ENCODE results near the gene SOWAHC. TPM values are rescaled to one million over a fixed set of nuclear protein-coding genes. Genes with fewer than 3 reads are reported as not detected.
"Not testable (repeated sequence)": the region's sequence is repeated elsewhere in the genome, so short reads cannot be mapped to it uniquely, and the experiment has no call there.

SOWAHC gene
- total RNA-seq, 1 donor from 2014 or later = 2.7 TPM

DNA sequence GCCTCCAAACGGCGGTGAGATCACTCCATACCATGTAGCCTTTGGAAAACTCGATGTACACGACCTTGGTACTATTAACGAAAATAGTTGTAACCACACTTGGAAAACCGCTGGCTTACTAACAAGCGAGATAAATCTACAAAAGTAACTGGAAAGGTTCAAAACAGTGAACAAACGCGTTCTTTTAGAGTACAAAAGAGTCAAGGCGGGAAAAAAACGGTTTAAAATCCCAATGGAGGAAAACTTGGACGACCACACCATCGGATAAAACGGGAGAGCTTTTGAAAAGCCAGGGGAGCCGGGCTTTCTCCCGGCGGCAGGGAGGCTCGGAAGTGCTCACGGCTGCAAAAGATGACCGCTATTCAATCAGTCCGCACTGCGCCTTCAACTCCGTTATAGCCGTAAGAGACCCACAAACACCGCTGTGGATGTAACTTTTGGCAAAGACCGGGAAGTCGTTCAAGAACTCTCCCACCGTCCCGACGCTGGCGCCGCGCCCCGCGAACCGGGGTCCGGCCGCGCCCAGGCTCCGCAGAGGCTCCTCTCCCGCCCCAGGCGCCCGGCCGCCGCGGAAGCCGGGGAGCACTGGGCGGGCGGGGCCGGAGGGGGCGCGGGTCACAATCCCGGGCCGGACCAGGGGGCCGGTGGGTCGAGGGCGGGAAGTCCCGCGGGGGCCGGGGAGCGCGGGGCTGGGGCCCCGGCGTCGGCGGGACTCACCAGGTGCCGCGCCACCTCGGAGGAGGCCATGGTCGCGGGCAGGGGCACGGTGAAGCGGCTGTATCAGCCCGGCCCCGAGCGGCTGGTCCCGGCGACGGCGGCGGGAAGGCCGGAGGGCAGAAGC lies 863 bp upstream of the SOWAHC start:
- intact Hi-C loops (cut with DNase I) = no loop called here
- ATAC-seq (ENCODE audit: poor library complexity) (peak; percentile 55), DNase-seq (peak; percentile 85)

DNA sequence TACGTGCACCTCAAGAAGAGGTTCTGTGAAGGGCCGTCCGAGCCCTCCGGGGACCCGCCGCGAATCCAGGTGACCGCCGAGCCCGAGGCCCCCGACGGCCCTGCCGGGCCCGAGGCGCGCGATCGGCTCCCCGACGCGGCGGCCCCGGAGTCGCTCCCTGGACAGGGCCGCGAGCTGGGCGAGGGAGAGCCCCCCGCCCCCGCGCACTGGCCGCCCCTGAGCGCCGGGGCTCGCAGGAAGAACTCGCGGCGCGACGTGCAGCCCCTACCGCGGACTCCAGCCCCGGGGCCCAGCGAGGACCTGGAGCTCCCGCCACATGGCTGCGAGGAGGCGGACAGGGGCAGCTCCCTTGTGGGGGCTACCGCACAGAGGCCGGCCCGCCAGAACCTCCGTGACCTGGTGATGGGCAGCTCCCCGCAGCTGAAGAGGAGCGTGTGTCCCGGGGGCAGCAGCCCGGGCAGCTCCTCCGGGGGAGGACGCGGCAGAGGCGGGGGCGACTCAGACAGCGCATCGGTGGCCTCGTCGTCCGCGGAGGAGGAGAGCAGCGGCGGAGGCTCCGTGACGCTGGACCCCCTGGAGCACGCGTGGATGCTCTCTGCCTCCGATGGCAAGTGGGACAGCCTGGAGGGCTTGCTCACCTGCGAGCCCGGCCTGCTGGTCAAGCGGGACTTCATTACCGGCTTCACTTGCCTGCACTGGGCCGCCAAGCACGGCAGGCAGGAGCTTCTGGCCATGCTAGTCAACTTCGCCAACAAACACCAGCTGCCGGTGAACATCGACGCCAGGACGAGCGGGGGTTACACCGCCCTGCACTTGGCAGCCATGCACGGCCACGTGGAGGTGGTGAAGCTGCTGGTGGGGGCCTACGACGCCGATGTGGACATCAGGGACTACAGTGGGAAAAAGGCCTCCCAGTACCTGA lies 812 bp downstream of the SOWAHC start:
- intact Hi-C loops (cut with DNase I) = no loop called here
- DNase-seq = peak; percentile 45
- ATAC-seq (ENCODE audit: poor library complexity) = no peak

DNA sequence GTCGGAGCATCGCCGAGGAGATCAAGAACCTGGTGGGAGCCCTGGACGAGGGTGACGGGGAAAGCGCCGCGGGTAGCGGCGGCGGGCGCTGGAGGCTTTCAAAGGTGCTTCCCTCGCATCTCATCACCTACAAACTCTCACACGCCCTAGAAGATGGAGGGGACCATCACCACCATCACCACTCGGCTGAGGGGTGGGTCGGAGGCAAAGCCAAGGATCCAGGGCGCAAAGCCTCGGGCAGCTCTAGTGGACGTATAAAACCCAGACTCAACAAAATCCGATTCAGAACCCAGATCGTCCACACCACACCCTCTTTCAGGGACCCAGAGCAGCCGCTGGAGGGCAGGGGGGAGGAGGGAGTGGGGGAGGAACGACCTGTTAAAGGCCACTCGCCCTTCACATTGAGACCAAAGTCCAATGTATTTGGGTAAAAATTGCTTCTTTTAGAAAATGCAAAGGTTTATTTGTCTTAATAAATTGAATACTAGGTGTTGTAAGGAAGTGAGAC lies 1.5 kb downstream of the SOWAHC start:
- no peak for DNase-seq
- ATAC-seq (ENCODE audit: poor library complexity) = no peak
- intact Hi-C loops (cut with DNase I) = no loop called here

DNA sequence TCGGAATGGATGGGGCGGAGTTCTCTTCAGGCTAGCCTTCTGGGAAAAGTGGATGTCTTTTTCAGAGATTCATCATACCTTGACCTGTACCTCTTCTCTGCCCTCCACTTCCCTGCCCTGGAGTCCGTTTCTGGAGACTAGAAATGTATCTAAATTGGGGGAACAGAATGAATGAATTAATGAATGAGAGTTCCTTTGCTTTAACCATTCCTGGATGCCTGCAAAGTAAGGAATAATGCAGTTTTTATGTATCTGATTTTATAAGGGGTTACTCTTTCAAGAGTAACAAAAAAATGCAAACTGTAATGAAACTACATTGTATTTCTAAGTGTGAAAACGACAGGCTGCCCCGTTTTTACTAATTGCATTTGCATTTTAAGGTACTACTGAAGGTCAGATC lies 2.0 kb downstream of the SOWAHC start:
- intact Hi-C loops (cut with DNase I) = no loop called here
- DNase-seq (no peak), ATAC-seq (ENCODE audit: poor library complexity) (no peak)

DNA sequence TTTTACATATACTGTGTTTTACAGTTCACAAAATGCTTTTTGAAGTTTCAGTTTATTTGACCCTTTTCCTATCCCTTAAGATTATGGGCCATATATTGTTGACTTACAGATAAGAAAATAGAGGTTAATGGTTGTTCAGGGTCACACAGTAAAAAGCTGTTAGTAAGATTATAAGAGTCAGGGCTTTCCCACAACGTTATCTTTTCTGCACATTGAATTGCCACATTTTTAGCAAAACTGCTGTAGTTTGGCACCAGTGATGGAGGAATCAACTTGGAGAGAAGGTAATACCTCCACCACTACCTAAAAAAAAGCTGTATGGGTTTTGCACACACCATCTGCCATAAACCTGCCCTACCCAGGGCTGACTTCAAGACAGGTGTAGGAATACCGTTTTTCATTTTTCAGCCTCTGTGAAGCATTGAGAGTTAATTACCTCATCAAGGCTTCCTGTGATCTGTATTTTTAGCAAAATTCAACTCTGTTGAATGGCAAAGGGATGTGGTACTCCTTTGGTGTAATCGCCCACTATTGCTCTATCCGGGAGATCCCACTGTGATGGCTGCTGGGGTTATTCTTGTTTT lies 5.0 kb downstream of the SOWAHC start:
- ATAC-seq (ENCODE audit: poor library complexity) = no peak
- intact Hi-C loops (cut with DNase I) = no loop called here
- no peak for DNase-seq

DNA sequence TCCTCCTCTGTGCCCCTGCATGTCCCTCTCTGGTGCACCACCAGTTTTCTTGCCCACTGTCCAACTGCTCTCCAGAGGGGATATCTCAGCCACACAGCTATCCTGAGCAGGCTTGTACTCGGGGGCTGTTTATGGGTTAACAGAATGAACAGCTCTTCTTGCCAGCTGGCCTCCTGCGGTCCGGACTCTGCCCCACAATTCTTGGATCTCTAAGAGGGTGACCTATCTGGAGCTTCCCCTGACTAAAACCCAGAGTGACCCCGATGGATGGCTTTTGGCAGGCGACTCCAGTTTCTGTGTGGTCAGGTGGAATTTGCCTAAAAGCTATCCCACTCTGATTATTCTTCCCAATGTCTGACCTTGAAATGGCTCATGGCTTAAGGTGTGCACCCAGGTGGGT lies 9.1 kb downstream of the SOWAHC start:
- intact Hi-C loops (cut with DNase I) = no loop called here
- ATAC-seq (ENCODE audit: poor library complexity) = no peak
- DNase-seq = no peak

DNA sequence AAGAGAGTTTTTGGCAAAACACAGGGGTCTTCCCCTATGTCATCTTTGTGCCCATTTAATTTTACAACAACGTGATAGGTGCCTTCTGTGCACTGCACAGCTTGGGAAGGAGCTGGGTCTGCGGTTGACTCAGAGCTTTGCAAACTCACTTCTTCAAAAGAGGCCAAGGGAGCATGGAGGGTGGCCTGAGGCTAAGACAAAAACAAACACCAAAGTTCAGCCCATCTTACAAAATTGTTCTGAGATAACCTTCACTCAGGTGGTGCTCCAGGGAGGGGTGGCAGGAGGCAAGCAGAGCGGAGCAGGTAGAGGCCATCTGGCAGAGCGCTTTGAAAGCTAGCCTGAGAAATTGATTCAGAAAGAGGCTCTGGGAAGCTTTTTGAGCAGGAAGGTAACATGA lies 9.8 kb downstream of the SOWAHC start:
- intact Hi-C loops (cut with DNase I) = no loop called here
- ATAC-seq (ENCODE audit: poor library complexity) = no peak
- no peak for DNase-seq

DNA sequence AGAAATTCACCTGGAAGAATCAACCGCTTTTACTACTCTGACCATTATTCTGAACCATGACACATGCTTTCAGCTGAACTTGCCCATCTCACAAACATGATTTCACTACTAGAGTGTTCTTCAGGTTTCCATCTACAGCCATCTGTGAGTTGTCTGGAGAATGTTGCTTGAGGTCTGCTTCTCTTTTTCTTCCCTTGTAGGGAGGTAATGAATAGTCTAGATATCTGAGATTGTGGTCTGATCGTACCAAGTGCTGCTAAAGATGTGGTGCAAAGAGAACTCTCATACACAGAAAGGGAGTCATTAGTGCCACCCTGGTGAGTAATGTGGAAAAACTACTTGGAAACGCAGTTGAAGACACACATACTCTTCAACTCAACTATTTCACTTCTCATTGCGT lies 10.2 kb downstream of the SOWAHC start:
- ATAC-seq (ENCODE audit: poor library complexity) = no peak
- DNase-seq = no peak
- intact Hi-C loops (cut with DNase I) = no loop called here

DNA sequence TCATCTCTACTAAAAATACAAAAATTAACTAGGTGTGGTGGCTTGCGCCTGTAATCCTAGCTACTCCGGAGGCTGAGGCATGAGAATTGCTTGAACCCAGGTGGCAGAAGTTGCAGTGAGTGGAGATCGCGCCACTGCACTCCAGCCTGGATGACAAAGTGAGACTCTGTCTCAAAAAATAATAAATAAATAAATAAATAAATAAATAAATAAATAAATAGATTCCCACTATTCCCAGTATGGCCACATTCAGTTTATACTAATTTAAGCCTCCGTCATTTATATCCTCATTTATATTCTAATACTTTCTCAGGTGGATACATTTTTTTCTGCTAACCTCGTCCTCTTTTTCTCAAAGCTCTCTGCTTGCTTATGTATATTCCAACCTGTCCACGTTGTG lies 14.2 kb downstream of the SOWAHC start:
- ATAC-seq (ENCODE audit: poor library complexity); DNase-seq; intact Hi-C loops (cut with DNase I): not testable (repeated sequence)

DNA sequence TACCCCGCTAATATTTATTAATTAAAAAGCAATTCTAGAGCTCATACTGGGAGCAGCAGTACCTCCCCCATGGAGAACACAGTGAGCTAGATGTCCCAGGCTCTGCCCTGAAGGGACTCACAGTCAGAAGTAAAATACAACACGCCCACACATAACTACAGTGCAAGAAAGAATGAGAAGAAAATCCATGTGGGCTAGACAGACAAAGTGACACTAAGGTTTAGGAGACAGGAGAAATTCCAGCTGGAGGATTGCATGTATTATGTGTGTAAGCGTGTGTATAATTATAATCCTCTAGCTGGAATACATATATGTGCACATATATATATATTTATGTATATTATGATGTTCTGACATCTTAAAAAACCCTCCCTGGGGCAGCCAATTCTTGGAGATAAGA lies 15.7 kb downstream of the SOWAHC start:
- DNase-seq (no peak), ATAC-seq (ENCODE audit: poor library complexity) (no peak)
- intact Hi-C loops (cut with DNase I) = no loop called here

DNA sequence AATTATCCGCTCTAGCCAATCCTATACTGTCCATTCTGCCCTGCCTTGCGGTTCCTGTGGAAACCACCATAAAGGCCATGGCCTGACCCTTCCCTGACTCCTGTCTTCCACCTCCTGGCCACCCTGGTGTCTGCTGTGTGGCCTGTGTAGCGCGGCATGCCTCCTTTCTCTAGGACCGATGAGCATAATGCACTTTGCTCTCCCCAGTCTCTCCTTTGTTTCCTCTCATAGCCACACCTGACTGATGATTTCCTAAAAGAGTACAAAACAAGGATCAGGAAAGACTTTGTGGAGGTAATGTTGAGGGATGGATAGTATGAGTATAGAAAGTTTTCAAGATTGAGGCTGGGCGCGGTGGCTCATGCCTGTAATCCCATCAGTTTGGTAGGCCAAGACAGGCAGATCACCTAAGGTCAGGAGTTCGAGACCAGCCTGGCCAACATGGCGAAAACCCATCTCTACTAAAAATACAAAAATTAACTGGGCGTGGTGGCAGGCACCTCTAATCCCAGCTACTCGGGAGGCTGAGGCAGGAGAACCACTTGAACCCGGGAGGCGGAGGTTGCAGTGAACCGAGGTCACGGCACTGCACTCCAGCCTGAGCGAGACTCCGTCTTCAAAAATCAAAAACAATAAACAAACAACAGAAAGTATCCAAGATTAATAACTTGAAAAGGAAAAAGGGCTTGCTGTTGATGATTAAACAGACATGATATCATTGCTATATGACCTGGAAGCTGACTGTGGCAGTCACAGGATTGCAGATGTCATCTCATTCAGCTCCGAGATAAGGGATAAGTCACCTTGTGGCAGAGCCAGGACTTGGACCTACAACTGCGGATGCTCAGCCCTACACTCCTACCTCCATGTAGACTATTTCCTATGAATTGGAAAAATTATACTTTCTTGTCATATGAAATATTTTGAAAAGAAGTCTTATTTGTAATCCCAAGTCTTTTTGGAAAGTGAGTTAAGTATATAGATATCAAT lies 16.6 kb downstream of the SOWAHC start:
- DNase-seq (no peak), ATAC-seq (ENCODE audit: poor library complexity) (no peak)
- intact Hi-C loops (cut with DNase I) = no loop called here

DNA sequence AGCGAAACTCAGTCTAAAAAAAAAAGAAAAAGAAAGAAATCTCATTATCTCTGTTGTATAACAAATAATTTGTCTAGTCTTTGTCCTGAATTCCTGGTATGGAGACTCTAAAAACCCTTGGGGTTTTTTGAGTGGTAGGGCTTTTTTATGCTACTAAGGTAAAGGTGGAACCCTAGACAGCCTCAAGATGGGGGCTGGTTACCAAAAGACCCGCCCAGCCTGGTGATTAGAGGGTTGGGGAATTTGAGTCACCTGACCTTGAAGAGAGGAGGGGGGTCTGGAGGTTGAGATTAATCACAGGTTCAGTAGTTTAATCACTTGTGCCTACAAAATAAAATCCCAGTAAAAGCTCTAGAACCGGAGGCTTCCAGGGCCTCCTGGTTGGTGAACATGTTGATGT lies 17.6 kb downstream of the SOWAHC start:
- intact Hi-C loops (cut with DNase I) = no loop called here
- ATAC-seq (ENCODE audit: poor library complexity) (no peak), DNase-seq (no peak)

DNA sequence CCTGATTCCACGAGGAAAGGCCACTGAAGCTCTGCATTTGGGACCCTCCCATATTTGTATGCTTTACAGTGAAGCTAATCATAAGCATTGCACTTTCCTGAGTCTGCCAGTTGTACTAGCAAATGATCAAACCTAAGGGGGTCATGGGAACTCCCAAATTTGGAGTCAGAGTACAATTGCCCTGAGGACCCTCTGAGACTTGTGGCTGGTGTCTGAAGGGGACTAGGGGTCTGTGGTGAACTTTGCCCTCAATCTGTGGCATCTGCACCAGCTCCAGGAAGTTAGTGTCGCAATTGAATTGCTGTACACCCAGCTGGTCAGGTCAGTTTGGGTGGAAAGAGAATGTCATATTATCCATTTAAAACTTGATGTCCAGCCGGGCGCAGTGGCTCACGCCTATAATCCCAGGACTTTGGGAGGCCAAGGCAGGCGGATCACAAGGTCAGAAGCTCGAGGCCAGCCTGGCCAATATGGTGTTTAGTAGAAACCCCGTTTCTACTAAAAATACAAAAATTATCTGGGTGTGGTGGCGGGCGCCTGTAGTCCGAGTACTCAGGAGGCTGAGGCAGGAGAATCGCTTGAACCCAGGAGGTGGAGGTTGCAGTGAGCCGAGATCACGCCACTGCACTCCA lies 18.1 kb downstream of the SOWAHC start:
- intact Hi-C loops (cut with DNase I) = no loop called here
- ATAC-seq (ENCODE audit: poor library complexity) = no peak

DNA sequence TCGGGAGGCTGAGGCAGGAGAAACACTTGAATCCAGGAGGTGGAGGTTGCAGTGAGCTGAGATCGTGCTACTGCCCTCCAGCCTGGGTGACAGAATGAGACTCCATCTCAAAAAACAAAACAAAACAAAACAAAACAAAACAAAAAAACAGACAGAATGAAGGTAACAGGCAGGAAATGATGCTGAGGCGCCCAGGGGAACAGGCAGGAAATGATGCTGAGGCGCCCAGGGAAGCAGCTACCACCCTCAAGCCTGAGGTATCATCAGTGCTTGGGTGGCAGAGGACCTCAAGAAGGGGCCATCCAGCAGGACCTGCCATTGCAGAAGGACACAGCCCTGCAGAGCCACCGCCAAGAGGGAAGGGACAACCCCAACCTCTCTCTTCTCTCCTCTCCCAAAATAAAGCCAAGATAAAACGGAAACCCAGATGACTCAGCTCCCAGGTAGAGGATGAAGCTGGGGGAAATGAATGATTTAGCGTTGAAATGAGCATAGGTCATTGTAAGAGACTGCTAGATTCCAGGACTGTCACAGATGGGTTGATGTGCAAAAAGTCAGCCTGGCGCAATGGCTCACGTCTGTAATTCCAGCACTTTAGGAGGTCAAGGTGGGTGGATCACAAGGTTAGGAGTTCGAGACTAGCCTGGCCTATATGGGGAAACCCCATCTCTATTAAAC lies 19.3 kb downstream of the SOWAHC start:
- DNase-seq = no peak
- intact Hi-C loops (cut with DNase I) = no loop called here
- ATAC-seq (ENCODE audit: poor library complexity) = no peak

More for the DNA sequence above, 18.1 kb downstream of the SOWAHC start:
- DNase-seq = no peak

DNA sequence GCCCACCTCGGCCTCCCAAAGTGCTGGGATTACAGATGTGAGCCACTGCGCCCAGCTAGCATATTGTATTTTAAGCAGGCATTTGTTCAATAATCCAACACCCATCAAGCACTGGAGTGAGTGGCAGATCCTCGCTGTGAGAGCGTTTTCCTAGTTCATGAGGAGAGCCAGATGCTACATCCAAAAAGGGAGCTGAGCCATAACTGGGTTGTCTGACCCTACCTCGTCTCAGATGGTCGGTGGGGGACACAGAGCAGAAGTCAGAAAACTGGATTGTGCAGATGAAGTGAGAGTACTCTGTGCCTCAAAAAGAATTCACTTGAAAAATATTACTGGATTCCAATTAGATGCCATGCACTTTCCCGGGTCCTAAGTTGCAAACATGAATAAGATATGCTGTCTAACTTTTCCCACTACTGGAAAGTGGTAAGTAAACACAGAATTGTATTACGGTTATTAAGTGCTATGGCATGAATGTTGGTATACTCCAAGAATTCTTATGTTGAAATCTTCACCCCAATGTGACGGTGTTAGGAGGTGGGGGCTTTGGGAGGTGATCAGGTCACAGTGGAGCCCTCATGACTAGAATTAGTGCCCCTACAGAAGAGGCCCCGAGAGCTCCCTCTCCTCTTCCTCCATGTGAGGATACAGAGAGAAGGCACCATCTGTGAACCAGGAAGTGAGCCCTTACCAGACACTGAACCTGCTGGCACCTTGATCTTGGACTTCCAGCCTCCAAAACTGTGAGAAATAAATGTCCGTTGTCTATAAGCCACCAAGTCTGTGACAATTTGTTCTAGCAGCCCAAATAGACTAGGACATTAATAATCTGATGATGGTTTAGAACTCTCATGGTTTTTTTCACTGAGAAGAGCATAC lies 21.5 kb downstream of the SOWAHC start:
- intact Hi-C loops (cut with DNase I) = no loop called here
- DNase-seq (no peak), ATAC-seq (ENCODE audit: poor library complexity) (no peak)

DNA sequence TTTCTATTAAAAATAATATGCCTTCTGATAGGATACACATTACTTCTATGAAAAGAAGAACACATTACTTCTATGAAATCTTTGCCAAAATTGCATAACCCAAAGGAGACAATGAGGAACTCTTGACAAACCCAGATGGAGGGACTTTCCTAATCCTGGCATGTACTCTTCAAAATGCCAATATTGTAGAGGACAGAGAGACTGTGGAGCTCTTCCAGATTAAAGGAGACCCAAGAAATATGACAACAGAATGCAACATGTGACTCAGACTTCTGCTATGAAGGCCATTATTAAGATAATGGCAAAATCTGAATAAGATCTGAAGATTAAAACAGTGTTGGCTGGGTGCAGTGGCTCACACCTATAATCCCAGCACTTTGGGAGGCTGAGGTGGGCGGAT lies 22.2 kb downstream of the SOWAHC start:
- DNase-seq = no peak
- intact Hi-C loops (cut with DNase I) = no loop called here
- peak; percentile 39 for ATAC-seq (ENCODE audit: poor library complexity)
